Measurements from ENCODE around the gene HTATIP2.

- TF ChIP-seq POLR2A (IDR thresholded peaks at IDR 0.05), result no peak
- TF ChIP-seq, protein P1, sequence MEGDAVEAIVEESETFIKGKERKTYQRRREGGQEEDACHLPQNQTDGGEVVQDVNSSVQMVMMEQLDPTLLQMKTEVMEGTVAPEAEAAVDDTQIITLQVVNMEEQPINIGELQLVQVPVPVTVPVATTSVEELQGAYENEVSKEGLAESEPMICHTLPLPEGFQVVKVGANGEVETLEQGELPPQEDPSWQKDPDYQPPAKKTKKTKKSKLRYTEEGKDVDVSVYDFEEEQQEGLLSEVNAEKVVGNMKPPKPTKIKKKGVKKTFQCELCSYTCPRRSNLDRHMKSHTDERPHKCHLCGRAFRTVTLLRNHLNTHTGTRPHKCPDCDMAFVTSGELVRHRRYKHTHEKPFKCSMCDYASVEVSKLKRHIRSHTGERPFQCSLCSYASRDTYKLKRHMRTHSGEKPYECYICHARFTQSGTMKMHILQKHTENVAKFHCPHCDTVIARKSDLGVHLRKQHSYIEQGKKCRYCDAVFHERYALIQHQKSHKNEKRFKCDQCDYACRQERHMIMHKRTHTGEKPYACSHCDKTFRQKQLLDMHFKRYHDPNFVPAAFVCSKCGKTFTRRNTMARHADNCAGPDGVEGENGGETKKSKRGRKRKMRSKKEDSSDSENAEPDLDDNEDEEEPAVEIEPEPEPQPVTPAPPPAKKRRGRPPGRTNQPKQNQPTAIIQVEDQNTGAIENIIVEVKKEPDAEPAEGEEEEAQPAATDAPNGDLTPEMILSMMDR (IDR thresholded peaks at IDR 0.05), result no peak
Measured at GRCh38 chr11:20357150-20357549, 6.4 kb upstream of the HTATIP2 start.

Data from right lobe of liver (tissue), 4 donors.